ENCODE results near the gene LRFN3. TPM values are rescaled to one million over a fixed set of nuclear protein-coding genes. Genes with fewer than 3 reads are reported as not detected.

LRFN3 gene
- total RNA-seq, 4 donors from 2014 or later, result 2.5 to 6.6 (median 4.3) TPM

DNA sequence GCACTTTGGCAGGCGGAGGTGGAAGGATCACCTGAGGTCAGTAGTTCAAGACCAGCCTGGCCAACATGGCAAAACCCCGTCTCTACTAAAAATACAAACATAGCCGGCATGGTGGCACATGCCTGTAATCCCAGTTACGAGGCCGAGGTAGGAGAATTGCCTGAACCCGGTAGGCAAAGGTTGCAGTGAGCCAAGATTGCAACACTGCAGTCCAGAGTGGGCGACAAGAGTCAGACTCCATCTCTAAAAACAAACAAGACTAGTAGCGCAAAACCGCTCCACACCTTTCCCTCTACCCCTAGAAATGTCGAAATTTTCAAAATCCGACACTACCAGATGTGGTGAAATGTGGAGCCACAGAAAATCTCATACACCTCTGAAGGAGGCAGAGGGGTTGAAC, 16.9 kb upstream of the LRFN3 start:
- no peak for TF ChIP-seq CTCF (IDR thresholded peaks at IDR 0.05; ENCODE audit: low read depth)

DNA sequence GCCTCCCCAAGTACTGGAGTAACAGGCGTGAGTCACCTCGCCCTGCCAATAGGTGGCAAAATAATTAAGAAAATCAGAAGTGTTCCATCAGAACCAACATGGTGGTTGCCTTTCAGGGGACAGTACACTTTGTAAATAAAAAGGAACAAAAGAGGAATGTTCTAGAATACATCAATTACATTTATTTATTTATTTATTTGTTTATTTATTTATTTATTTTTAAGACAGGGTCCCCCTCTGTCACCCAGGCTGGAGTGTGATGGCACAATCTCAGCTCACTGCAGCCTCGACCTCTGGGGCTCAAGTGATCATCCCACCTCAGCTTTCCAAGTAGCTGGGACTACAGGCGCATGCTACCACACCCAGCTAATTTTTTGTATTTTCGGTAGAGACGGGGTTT, 15.2 kb upstream of the LRFN3 start:
- TF ChIP-seq CTCF (IDR thresholded peaks at IDR 0.05; ENCODE audit: low read depth), result no peak

DNA sequence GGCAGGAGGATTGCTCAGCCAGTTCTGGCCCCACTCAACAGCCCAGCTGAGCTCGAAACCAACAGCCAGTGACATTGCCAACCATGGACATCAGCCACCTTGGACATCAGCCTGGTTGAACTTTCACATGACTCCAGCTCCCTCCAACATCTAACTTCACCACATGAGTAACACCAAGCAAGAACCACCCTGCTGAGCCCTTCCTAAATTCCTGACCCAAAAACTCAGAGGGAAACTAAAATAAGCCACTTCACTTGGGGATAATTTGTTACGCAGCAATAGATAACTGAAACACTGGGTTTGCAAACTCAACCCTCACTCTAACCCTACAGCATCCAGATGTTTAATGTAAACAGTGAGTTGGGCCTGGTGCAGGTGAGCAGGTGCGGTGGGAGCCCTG, 10.7 kb upstream of the LRFN3 start:
- no peak for TF ChIP-seq CTCF (IDR thresholded peaks at IDR 0.05; ENCODE audit: low read depth)

- TF ChIP-seq CTCF (IDR thresholded peaks at IDR 0.05; ENCODE audit: low read depth), result no peak
These were observed 7.7 kb upstream of the LRFN3 start for GRCh38 chr19:35928507-35928906.

DNA sequence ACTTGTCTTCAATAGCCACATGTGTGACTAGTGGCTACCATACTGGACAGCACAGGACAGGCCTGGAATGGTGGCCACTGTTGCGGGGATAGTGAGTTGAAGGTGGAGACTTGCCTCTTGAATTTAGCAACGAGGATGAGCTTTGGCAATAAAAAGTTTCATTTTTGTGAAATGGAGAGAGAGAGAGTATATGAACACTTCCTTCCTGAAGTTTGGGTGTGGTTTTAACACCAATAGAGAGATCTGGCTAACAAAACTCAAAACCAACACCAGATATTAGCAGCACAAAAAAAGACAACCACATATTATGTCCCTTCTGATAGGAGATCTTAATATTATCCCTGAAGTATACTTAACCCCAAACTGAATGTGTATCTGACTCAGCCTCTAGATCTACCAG, 6.3 kb upstream of the LRFN3 start:
- no peak for TF ChIP-seq CTCF (IDR thresholded peaks at IDR 0.05; ENCODE audit: low read depth)

DNA sequence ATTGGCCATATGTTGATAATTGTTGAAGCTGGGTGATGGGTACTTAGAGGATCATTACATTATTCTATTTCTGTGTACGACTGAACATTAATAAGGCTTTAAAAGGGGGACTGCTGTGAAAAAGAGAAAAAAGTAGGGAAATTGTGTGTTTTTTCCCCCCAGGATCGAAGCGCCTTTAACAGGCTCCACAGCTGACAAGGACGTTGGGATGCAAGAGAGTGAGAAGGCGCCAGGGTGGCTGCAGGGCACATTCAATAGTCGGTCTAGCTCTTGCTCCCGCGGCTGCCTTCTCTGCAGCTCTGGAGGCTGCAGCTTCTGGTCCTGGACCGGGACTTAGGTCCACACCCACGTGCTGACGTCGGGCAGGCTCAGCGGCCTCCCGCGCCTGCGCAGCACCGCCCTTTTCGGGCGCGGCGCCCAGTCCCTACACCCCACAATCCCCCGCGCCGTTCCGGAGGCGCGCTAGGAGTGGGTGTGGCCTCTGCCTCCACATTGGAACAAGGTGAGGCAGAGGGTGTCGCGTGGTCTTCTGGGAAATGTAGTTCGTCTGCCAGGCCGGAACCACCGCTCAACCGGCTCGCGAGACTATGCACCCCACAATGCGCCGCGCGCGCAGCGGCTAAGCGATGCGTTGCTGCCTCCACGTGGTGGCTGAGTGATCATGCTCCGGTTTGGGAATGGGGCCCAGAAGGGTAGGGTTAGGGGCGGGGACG, 4.9 kb upstream of the LRFN3 start:
- TF ChIP-seq CTCF (IDR thresholded peaks at IDR 0.05; ENCODE audit: low read depth), result no peak

- no peak for TF ChIP-seq CTCF (IDR thresholded peaks at IDR 0.05; ENCODE audit: low read depth)
These were observed 4.3 kb upstream of the LRFN3 start for GRCh38 chr19:35931874-35932202.

Data from subcutaneous adipose tissue (tissue), 4 donors.